Measurements from ENCODE around the gene SSUH2.
"Not testable (repeated sequence)": the region's sequence is repeated elsewhere in the genome, so short reads cannot be mapped to it uniquely, and the experiment has no call there.

SSUH2 gene, protein sequence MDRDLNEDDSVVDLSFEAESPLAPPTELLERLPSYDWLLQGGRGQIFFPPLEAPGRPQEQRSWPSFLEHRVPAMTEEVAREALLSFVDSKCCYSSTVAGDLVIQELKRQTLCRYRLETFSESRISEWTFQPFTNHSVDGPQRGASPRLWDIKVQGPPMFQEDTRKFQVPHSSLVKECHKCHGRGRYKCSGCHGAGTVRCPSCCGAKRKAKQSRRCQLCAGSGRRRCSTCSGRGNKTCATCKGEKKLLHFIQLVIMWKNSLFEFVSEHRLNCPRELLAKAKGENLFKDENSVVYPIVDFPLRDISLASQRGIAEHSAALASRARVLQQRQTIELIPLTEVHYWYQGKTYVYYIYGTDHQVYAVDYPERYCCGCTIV
- 0 to 5.1 (median 0) reads per million in 17 experiments for total RNA-seq

DNA sequence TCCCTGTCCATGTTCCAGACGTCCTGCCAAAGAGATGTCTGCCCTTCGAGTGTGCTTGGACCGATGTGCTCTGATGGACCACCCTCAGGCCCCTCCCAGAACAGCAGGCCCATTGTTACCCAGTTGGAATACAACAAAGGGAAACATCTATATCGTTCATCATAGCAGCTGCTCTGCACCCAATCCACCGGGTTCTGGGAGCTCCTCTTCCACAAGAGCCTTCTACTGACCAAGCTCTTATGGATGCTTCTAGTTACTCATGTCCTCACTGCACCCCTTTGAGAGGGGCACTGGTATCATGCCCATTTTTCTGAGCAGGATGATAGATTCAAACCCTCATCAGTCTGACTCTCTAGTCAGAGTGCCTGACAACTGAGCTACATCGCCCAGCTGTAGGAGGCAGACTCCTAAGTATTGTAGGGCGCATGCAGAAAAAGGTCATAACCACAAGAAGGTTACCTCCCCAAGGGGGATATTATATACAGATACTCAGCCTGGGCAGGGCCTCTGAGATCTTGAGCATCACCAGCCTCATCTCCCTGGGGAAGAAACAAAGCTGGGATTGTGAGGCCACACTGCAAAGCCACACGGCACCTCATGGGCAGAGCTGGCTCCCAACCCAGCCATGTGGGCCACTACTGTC lies at the start of gene SSUH2:
Gene SSUH2 (minus strand): TSS at position 51 of the 643 bp plus-strand sequence. CDS start 40 bp downstream, at position 11.
- DNase-seq: no peak

DNA sequence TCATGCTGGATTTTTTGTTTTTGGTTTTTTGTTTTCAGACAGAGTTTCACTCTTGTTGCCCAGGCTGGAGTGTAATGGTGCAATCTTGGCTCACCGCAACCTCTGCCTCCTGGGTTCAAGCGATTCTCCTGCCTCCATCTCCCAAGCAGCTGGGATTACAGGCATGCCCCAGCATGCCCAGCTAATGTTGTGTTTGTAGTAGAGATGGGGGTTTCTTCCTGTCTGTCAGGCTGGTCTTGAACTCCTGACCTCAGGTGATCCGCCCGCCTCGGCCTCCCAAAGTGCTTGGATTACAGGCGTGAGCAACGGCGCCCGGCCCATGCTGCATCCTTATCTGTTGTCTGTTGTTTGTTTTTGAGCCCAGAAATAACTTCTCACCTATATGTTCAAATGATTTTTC lies 46.7 kb upstream of the SSUH2 start:
- DNase-seq: not testable (repeated sequence)

DNA sequence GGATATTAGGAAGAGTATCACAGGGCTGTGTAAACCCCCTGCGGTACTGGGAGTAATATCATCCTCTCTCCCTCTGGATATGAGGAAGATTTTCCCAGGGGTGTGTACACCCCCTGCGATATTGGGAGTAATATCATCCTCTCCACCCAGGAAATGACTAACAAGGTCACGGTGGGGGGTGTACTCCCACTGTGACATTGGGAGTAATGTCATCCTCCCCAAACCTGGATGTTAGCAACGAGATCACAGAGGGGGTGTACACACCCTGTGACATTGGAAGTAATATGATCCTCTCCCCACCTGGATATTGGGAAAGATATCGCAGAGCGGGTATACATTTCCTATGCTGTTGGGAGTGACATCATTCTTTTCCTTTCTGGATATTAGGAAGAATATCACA lies 40.4 kb upstream of the SSUH2 start:
- DNase-seq: not testable (repeated sequence)

DNA sequence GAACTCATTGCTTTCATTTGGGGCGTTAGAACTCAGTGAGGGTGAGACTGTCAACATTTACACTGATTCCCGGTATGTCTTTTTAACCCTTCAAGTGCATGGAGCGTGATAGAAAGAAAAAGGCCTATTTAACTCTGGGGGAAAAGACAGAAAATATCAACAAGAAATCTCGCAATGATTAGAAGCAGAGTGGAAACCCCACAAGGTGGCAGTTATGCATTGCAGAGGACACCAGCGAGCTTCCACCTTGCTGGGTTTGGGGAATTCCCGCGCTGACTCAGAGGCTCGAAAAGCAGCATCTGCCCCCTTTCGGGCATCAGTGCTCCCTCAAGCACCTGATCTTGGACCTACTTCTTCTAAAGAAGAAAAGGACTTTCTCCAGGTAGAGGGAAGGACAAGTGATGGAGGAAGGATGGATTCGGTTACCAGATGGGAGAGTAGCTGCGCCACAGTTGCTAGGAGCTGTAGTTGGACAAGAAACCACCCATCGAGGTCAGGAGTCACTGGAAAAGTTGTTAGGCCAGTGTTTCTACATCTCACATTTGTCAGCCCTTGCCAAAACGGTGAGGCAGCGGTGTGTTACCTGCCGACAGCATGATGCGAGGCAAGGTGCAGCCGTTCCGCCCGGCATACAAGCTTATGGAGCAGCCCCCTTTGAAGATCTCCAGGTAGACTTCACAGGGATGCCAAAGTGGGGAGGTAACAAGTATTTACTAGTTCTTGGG lies 38.4 kb upstream of the SSUH2 start:
- DNase-seq: not testable (repeated sequence)

DNA sequence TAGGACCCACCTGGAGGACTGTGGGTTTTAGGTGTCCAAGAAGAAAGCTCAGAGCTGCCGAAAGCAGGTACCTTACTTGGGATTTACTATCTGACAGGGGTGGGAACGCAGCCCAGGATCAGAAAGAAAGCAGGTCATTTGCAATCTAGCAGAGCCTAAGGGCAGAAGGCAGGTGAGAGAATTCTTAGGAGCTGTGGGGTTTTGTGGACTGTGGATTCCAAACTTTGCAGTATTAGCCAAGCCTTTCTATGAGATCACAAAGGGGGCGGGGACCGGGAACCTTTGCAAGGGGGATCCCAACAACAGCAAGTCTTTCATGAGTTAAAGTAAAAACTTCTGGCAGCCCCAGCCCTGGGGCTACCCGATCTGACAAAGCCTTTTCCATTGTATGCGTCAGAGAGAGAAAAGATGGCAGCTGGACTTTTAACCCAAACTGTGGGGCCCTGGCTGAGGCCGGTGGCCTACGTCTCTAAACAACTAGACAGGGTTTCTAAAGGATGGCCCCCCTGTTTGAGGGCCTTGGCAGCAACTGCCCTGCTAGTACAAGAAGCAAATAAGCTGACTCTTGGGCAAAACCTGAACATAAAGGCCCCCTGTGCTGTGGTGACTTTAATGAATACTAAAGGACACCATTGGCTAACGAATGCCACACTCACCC lies 37.4 kb upstream of the SSUH2 start:
- not testable (repeated sequence) for DNase-seq

DNA sequence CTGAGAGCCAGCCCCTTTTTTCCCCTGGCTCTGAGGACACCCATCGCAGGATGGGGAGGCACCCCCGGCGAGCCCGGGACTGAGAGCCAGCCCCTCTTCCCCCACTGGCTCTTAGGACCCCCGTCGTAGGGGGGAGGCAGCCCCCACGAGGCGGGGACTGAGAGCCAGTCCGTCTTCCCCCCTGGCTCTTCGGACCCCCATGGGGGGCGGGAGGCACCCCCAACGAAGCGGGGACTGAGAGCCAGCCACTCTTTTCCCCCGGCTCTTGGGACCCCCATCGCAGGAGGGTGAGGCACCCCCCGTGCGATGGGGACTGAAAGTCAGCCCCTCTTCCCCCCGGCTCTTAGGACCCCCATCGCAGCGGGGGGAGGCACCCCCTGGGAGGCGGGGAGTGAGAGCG lies 36.8 kb upstream of the SSUH2 start:
- no peak for DNase-seq

DNA sequence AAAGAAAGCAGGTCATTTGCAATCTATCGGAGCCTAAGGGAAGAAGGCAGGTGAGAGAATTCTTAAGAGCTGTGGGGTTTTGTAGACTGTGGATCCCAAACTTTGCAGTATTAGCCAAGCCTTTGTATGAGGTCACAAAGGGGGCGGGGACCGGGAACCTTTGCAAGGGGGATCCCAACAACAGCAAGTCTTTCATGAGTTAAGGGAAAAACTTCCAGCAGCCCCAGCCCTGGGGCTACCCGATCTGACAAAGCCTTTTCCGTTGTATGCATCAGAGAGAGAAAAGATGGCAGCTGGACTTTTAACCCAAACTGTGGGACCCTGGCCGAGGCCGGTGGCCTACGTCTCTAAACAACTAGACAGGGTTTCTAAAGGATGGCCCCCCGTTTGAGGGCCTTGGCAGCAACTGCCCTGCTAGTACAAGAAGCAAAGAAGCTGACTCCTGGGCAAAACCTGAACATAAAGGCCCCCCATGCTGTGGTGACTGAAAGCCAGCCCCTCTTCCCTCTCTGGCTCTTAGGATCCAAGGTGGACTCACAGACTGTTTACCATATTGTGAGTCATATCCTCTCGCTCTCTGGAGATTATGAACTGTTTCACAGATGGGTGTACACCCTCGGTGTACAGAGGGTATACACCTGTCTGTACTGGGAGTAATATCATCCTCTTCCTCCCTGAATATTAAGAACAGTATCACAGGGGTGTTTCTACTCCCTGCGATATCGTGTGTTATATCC lies 35.4 kb upstream of the SSUH2 start:
- not testable (repeated sequence) for DNase-seq

DNA sequence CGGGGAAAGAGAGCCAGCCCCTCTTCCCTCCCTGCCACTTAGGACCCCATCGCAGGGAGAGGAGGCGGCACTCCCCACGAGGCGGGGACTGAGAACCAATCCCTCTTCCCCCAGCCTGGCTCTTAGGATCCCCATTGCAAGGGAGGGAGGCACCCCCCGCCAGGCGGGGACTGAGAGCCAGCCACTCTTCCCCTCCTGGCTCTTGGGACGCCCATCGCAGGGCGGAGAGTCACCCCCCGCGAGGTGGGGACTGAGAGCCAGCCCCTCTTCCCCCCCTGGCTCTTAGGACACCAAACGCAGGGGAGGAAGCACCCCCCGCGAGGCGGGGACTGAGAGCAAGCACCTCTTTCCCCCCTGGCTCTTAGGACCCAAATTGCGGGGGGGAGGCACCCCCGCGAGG lies 34.2 kb upstream of the SSUH2 start:
- DNase-seq: no peak

DNA sequence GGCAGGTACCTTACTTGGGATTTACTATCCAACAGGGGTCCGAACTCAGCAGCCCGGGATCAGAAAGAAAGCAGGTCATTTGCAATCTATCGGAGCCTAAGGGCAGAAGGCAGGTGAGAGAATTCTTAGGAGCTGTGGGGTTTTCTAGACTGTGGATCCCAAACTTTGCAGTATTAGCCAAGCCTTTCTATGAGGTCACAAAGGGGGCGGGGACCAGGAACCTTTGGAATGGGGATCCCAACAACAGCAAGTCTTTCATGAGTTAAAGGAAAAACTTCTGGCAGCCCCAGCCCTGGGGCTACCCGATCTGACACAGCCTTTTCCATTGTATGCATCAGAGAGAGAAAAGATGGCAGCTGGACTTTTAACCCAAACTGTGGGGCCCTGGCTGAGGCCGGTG lies 32.7 kb upstream of the SSUH2 start:
- DNase-seq: not testable (repeated sequence)

DNA sequence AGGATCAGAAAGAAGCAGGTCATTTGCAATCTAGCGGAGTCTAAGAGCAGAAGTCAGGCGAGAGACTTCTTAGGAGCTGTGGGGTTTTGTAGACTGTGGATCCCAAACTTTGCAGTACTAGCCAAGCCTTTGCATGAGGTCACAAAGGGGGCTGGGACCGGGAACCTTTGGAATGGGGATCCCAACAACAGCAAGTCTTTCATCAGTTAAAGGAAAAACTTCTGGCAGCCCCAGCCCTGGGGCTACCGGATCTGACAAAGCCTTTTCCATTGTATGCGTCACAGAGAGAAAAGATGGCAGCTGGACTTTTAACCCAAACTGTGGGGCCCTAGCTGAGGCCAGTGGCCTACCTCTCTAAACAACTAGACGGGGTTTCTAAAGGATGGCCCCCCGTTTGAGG lies 31.0 kb upstream of the SSUH2 start:
- not testable (repeated sequence) for DNase-seq

DNA sequence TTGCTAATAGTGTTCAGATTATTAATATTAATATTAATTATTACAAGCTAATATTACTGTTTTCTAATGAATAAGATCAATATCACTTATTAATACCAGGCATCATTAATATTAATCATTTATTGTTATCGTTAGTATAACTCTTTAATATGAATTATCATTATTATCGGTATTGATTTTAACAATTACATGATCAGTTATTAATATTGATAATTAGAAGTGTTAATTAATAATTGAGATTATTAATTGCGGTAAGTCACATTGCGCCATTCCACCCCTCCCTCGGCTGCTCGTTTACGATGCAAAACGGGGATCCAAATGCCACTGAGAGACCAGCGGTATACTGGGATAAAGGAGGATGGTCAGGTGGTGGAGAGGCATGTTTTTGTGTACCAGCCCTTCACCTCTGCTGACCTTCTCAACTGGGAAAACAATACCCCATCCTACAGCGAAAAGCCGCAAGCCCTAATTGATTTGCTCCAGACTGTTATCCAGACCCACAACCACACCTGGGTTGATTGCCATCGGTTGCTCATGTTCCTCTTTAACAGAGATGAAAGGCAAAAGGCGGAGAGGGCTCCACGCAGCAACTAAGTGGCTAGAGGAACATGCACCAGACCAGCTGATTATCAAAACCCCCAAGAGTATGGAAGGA lies 28.6 kb upstream of the SSUH2 start:
- DNase-seq: no peak

DNA sequence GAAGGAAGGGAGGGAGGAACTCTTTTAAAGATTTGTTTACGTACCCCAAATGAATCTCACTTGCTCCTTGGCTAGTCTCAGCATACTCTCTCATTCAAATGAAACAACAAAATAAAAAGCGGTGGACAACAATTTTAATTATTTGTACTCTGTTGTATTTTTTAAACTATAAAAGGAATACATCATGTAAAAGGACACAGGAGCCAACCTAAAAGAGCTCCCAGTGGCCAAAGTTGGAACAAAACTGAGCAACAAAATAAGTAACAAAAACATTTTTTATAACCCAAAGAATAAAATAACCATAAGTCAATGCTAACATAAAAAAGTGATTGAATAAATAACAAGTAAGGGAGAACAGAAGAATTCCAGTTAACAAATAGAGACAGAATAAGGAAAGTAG lies 24.4 kb upstream of the SSUH2 start:
- no peak for DNase-seq

DNA sequence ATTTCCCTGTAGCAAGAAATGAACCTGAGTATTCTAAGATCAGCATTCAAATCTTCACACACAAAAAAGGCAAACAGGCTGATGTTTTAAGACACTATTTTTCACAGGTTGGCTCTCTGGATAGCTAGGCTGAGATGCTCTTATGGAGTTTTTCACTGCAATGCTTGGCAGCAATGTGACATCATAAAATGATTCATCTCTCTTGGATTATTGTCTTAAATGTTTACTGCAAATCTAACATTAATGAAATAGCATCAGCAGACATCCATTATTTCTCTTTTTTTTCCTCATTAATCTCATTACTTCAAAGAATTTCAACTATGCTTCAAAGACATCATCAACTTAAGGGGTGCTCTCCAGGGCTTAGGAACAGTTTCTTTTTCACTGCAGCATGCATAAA lies 23.6 kb upstream of the SSUH2 start:
- DNase-seq: no peak

DNA sequence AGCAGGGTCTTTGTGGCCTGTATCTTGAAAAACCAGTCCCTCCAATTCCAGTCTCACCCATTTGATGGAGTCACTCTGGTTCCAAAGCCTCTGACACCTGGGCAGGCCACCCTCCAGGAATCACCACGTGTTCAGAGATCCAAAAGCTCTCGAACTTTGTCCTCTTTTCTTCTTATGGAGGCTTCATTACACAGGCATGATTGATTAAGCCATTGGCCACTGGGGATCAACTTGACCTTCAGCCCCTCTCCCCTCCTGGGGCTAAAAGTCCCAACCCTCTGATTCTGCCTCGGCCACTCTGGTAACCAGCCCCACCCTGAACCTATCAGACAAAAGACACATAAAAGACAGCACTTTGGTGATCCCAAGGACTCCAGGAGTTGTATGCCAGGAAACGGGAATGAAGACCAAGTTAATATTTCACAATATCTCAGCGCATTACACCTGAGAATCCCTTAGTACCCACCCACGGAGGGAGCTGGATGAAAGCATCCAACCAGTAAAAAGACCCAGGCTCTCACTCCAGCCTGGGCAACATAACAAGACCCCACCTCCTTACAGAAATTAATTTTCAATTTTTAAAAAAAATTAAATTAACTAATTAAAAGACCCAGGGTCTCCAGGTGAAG lies 23.0 kb upstream of the SSUH2 start:
- DNase-seq: no peak

DNA sequence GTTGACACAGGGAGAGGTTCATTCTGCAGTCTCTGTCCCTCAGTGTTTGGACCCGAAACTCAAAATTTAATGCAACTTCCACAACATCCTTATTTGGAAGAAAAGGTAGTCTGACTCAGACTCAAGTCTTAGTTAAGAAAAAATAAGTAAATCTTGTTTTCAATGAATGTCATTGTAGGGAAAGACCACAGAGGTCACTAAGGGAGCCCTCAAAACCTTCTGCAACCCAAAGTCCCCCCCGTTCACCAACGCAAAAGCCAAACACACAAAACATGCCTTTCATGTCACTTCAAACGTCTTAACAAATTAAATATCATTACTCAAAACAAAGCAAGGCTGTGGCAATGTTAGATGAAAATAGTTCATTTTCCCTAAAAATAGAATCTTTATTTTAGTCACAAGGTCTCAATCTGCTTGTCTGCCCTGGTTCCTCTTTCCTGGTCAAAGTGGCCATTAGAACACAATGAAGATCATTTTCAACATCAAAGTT lies 20.9 kb upstream of the SSUH2 start:
- DNase-seq: peak; percentile 27 to 70 (median 52)

DNA sequence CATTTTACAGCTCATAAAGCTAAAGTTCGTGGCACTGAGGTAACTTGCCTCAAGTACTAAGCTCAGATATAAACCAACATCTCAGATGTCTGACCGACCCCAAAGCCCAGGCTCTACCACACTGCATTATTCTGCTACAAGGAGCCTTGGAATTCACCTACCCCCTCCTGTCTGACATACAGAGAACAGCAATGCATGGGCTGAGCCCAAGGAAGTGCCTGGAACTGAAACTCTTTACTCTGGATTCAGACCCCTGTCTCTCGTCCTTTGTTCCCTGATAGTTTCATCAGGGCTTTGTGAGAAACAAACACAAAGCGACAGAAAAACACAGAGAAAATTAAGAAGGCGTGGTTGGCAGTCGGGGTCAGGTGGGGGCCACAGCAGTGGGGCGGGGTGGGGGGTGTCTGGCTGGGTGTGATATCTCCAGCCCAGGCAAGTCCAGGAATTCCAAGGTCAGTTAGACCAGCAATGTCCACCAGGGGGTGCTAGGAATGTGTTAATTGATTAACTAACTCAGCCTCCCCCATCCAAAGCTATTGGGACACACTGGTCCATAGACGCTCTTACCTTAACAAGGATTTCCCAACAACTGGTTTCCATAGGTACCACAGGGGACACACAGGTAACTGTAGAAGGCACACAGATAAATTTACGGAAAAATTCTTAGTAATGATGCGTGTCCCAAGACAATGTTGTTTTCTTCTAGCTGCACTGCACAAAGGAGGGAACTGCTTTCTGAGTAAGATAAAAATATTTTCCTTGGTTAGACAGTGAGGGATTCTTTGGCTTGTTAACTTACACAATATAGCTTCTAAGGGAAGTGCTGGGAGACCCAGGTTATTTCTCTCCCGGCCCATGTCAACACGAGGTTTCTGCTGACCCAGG lies 18.8 kb upstream of the SSUH2 start:
- DNase-seq: peak; percentile 70 to 83 (median 82)

DNA sequence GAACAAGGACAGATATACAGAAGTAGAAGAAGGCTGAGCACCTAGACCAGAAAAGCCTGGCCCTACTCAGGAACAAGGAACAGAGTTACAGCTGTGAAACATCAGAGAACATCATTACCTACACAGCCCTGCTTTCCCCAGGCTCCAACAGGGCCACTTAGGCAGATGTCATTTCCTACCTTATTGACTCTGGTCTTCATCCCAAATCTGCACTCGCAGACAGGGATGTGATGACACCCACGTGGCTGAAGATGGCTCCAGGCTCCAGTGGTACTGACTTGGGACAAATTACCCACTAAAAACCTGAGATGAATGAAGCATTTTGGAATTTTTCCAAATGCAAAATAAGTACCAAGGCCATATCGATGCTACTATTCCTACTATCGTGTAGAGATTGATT lies 18.0 kb upstream of the SSUH2 start:
- DNase-seq: no peak

DNA sequence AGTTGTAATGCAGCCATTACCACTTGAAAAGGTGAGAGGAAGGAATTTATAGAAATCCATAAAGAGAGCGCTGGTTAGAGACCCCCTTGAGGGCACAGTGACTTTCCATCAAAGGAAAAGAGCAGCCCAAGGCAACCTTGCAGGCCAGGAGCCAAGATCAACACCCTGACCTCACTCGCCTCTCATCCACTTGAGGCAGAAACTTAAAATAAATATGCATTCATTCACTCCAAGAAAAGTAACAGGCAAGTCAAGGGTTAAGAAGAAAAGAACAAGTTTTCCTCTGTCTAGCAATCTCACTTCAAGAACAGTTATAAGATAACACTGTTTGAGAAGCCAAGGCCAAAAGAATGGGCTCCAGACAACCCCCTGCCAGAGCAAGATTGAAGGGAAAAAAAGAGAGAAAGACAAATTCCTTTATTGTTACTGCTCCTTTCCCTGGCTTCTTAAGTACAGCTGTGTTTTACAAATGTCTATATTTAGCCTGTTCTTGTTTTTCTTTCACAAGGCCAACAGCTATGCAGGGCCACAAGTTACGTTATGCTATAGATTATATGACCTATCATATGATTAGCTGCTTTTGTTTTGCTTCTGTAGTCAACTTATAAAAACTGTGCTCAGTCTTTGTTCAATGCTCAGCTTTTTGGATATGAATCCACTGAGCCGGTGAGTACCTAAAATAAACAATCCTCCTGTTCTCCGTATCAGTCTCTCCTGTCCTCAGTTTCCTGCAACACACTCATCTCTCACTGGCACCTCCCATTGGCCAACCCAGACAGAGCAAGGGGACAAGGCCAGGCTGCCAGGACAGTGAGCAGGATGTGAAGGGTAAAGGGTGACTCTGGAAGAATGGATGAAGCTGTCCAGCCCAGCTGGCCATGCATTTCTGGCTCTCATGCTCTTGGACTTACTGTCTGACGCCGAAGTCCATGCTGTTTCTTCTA lies 15.8 kb upstream of the SSUH2 start:
- no peak for DNase-seq

DNA sequence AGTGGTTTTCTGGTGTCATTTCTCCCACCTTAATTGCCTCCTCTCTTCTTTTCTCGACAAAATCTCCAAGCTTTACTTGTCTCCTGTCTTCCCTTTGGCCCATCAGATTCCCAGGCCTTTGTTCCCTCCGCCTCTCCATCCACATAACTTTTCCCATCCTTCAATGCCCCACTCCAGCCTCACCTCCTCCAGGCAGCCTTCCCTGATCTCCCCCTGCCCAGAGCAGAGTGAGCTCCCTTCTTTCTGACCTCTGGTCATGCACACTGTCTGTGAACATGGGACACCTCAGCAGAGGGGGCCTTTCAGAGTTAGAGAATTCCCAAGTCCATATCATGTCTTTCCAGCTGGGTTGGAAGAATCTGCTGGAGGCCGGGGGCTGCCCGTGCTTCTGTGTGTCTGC lies 14.6 kb upstream of the SSUH2 start:
- no peak for DNase-seq

All from suppressor macrophage (primary cell).